IMR-90 (cell line): Measurements from ENCODE around the gene SLC15A3. TPM values are rescaled to one million over a fixed set of nuclear protein-coding genes. Genes with fewer than 3 reads are reported as not detected.

Experiments
- ATAC-seq: fragments of 200-7000 bp; cut with Tn5 transposase; 2 replicates; pipeline ENCODE4 v1.9.1; 2020; ENCODE audit warnings: low read depth, mild to moderate bottlenecking, moderate library complexity
- BruUV-seq: library from RNA; stranded (reverse); fragments of 400-500 nt; replicated peaks from 2 replicates; lab custom pipeline; 2021; lab: Mats Ljungman, UMichigan
- CTCF ChIA-PET: fragments of 300-600 bp; formaldehyde crosslinking; extraction: SDS; loops from one replicate; lab custom pipeline; 2021; ENCODE audit warnings: antibody characterized with exemption; lab: Yijun Ruan, JAX
- POLR2A ChIA-PET: fragments of 300-600 bp; sonication (Branson Sonifier 250); formaldehyde crosslinking; loops from one replicate; lab custom pipeline; 2022; ENCODE audit warnings: antibody characterized with exemption; ENCODE audit not compliant: unreplicated experiment; lab: Charles Lee
- DNase-seq: peaks from one replicate; pipeline ENCODE4 v3.0.0; 2013
- H2AFZ ChIP-seq: replicated peaks from 2 replicates; pipeline ENCODE3; 2013; ENCODE audit warnings: low read length, mild to moderate bottlenecking; ENCODE audit not compliant: poor library complexity
- H2AK5ac ChIP-seq: 2 replicates; pipeline ENCODE4 v1.6.1; 2013; ENCODE audit warnings: low read depth, low read length, inconsistent platforms
- H2AK9ac ChIP-seq: replicated peaks from 2 replicates; pipeline ENCODE3; 2013; ENCODE audit warnings: mild to moderate bottlenecking, low read depth, low read length, moderate library complexity; ENCODE audit not compliant: poor library complexity
- H2BK120ac ChIP-seq: 2 replicates; pipeline ENCODE4 v1.6.1; 2013; ENCODE audit warnings: low read depth, low read length, inconsistent platforms
- H2BK15ac ChIP-seq: 3 replicates; pipeline ENCODE4 v1.6.1; 2013; ENCODE audit warnings: low read depth, low read length, inconsistent platforms
- H2BK20ac ChIP-seq: 2 replicates; pipeline ENCODE4 v1.6.1; 2013; ENCODE audit warnings: low read depth, mild to moderate bottlenecking, inconsistent platforms, low read length, moderate library complexity
- H2BK5ac ChIP-seq: 2 replicates; pipeline ENCODE4 v1.6.1; 2013; ENCODE audit warnings: mild to moderate bottlenecking, low read depth, low read length, inconsistent platforms; ENCODE audit not compliant: poor library complexity, severe bottlenecking
- H3K14ac ChIP-seq: replicated peaks from 2 replicates; pipeline ENCODE4 v1.6.1; 2013; ENCODE audit warnings: low read depth, low read length, inconsistent platforms
- H3K18ac ChIP-seq: 2 replicates; pipeline ENCODE4 v1.6.1; 2013; ENCODE audit warnings: low read depth, low read length, control low read depth
- H3K23ac ChIP-seq: 2 replicates; pipeline ENCODE4 v1.6.1; 2013; ENCODE audit warnings: low read depth, low read length, inconsistent platforms
- H3K27ac ChIP-seq: 2 replicates; pipeline ENCODE4 v1.5.1; 2013; ENCODE audit warnings: mild to moderate bottlenecking, control low read depth, low read length; ENCODE audit not compliant: insufficient read depth
- H3K27me3 ChIP-seq: 2 replicates; pipeline ENCODE4 v1.6.1; 2013; ENCODE audit warnings: low read length; ENCODE audit not compliant: control insufficient read depth, insufficient read depth
- H3K36me3 ChIP-seq: 2 replicates; pipeline ENCODE4 v1.6.1; 2013; ENCODE audit warnings: low read length, mixed read lengths; ENCODE audit not compliant: control insufficient read depth, insufficient read depth
- H3K4ac ChIP-seq: 2 replicates; pipeline ENCODE4 v1.6.1; 2013; ENCODE audit warnings: low read depth, low read length, inconsistent platforms
- H3K4me1 ChIP-seq: 2 replicates; pipeline ENCODE4 v1.6.1; 2013; ENCODE audit warnings: low read length, mixed read lengths; ENCODE audit not compliant: control insufficient read depth, insufficient read depth
- H3K4me2 ChIP-seq: 2 replicates; pipeline ENCODE4 v1.6.1; 2013; ENCODE audit warnings: low read depth, mild to moderate bottlenecking, control low read depth, low read length, moderate library complexity
- H3K4me3 ChIP-seq: 2 replicates; pipeline ENCODE4 v1.5.1; 2013; ENCODE audit warnings: low read depth, mild to moderate bottlenecking, control low read depth, low read length, moderate library complexity; ENCODE audit not compliant: insufficient read depth
- H3K56ac ChIP-seq: 2 replicates; pipeline ENCODE4 v1.6.1; 2013; ENCODE audit warnings: low read length, inconsistent platforms; ENCODE audit not compliant: insufficient read depth; ENCODE audit errors: extremely low read depth
- H3K79me1 ChIP-seq, 2 experiments: 2 replicates each; pipeline ENCODE4 v1.6.1; 2013; ENCODE audit warnings: low read length in 2 of 2, inconsistent platforms in 1 of 2, low read depth in 1 of 2
- H3K9ac ChIP-seq: 2 replicates; pipeline ENCODE4 v1.6.1; 2013; ENCODE audit warnings: low read depth, low read length, control low read depth
- H3K9me1 ChIP-seq: 2 replicates; pipeline ENCODE4 v1.6.1; 2013; ENCODE audit warnings: low read length, inconsistent platforms; ENCODE audit not compliant: insufficient read depth
- H3K9me3 ChIP-seq: 2 replicates; pipeline ENCODE4 v1.6.1; 2013; ENCODE audit warnings: low read length; ENCODE audit not compliant: control insufficient read depth, insufficient read depth
- H4K20me1 ChIP-seq: 2 replicates; pipeline ENCODE4 v1.6.1; 2013; ENCODE audit warnings: low read length, inconsistent platforms; ENCODE audit not compliant: insufficient read depth
- H4K5ac ChIP-seq: 2 replicates; pipeline ENCODE4 v1.6.1; 2013; ENCODE audit warnings: mild to moderate bottlenecking, low read depth, low read length, control low read depth
- H4K8ac ChIP-seq, 2 experiments: 2 replicates each; pipeline ENCODE4 v1.6.1; 2013; ENCODE audit warnings: low read depth in 2 of 2, low read length in 2 of 2, control low read depth in 1 of 2, inconsistent platforms in 1 of 2
- H4K91ac ChIP-seq: 2 replicates; pipeline ENCODE4 v1.6.1; 2013; ENCODE audit warnings: low read depth, low read length, inconsistent platforms; ENCODE audit not compliant: insufficient read depth
- BHLHE40 ChIP-seq: fragments of 150-350 bp; IDR thresholded peaks from 2 replicates; pipeline ENCODE4 v1.6.1; 2016; ENCODE audit warnings: mild to moderate bottlenecking, low read depth, low read length
- CEBPB ChIP-seq: IDR thresholded peaks from 2 replicates; pipeline ENCODE4 v1.6.1; 2012; ENCODE audit warnings: low read depth, low read length, improper control_type of control experiment
- CHD1 ChIP-seq: IDR thresholded peaks from 2 replicates; pipeline ENCODE4 v1.6.1; 2012; ENCODE audit warnings: low read depth, low read length, improper control_type of control experiment
- FOS ChIP-seq: fragments of 150-350 bp; IDR thresholded peaks from 2 replicates; pipeline ENCODE4 v1.6.1; 2016; ENCODE audit warnings: low read depth, low read length
- MAFK ChIP-seq: IDR thresholded peaks from 2 replicates; pipeline ENCODE4 v1.6.1; 2012; ENCODE audit warnings: low read depth, low read length, improper control_type of control experiment
- MAZ ChIP-seq: IDR thresholded peaks from 2 replicates; pipeline ENCODE4 v1.6.1; 2012; ENCODE audit warnings: low read depth, mild to moderate bottlenecking, low read length, improper control_type of control experiment, moderate library complexity, borderline replicate concordance
- MXI1 ChIP-seq: IDR thresholded peaks from 2 replicates; pipeline ENCODE4 v1.6.1; 2012; ENCODE audit warnings: low read depth, mild to moderate bottlenecking, low read length, moderate library complexity, borderline replicate concordance
- NFE2L2 ChIP-seq: fragments of 150-350 bp; IDR thresholded peaks from 2 replicates; pipeline ENCODE4 v1.6.1; 2016; ENCODE audit warnings: low read depth, mild to moderate bottlenecking, low read length
- POLR2A ChIP-seq: IDR thresholded peaks from 2 replicates; pipeline ENCODE4 v1.6.1; 2012; ENCODE audit warnings: mild to moderate bottlenecking, low read depth, low read length
- RAD21 ChIP-seq: IDR thresholded peaks from 2 replicates; pipeline ENCODE4 v1.6.1; 2012; ENCODE audit warnings: low read length, improper control_type of control experiment
- RCOR1 ChIP-seq: IDR thresholded peaks from 2 replicates; pipeline ENCODE4 v1.6.1; 2012; ENCODE audit warnings: mild to moderate bottlenecking, low read length, improper control_type of control experiment; ENCODE audit not compliant: insufficient replicate concordance
- RFX5 ChIP-seq: IDR thresholded peaks from 2 replicates; pipeline ENCODE4 v1.8.0; 2012; ENCODE audit warnings: low read depth, mild to moderate bottlenecking, low read length, moderate library complexity
- SMC3 ChIP-seq: fragments of 150-350 bp; IDR thresholded peaks from 2 replicates; pipeline ENCODE4 v1.6.1; 2016; ENCODE audit warnings: low read depth, mild to moderate bottlenecking, antibody characterized with exemption, low read length, moderate library complexity
- WGBS, 2 experiments: methylation state at CpG; one replicate each; pipeline versions ENCODE4 v1.1.5 to v1.1.7; 2013; ENCODE audit warnings: missing lambda C conversion rate in 2 of 2; ENCODE audit not compliant: insufficient read length in 1 of 2; ENCODE audit errors: extremely low coverage in 2 of 2; 5-methylcytosine and 5-hydroxymethylcytosine counted together
- dilution Hi-C: fragments of 300-500 bp; cut with HindIII; formaldehyde crosslinking; loops from one replicate; pipeline ENCODE4 v1.14.3; 2018; ENCODE audit warnings: low sequenced_read_pairs; ENCODE audit not compliant: unreplicated experiment
- in situ Hi-C: fragments of 300-500 bp; cut with MboI; formaldehyde crosslinking; loops from 3 replicates; pipeline ENCODE4 v1.14.3; 2019; ENCODE audit warnings: low sequenced_read_pairs, inconsistent platforms, mixed read lengths
- intact Hi-C: fragments of 100-400 bp; cut with micrococcal nuclease; formaldehyde crosslinking; loops from 2 replicates; pipeline ENCODE4 v1.10.0; 2022
- polyA plus RNA-seq, 3 experiments: library from polyadenylated mRNA; depleted of rRNA; stranded (reverse); fragments of >200 nt; gene quantifications; 2 replicates each; pipeline ENCODE4 v1.2.3, GENCODE V29; 2012; ENCODE audit warnings: low replicate concordance in 1 of 3
- total RNA-seq: library from RNA; depleted of rRNA; stranded (reverse); fragments of >200 nt; gene quantifications from 2 replicates; pipeline ENCODE4 v1.2.3, GENCODE V29; 2012
- TF ChIP-seq, protein P1 (sequence below): fragments of 150-350 bp; IDR thresholded peaks from 2 replicates; pipeline ENCODE4 v1.6.1; 2017; ENCODE audit warnings: mild to moderate bottlenecking, antibody characterized with exemption, low read length, low read depth
- TF ChIP-seq, protein P2 (sequence below): fragments of 150-350 bp; IDR thresholded peaks from 2 replicates; pipeline ENCODE4 v1.6.1; 2016; ENCODE audit warnings: low read depth, mild to moderate bottlenecking, low read length, moderate library complexity, borderline replicate concordance
- TF ChIP-seq, protein P3 (sequence below): conservative IDR thresholded peaks from 2 replicates; pipeline ENCODE4 v1.5.1; 2012; ENCODE audit warnings: mild to moderate bottlenecking, low read depth, low read length, improper control_type of control experiment

Gene SLC15A3
- total and polyA plus RNA-seq, 2 of the 4 experiments (the other 2 are of a cell fraction) = 3.2 to 4.4 TPM

DNA sequence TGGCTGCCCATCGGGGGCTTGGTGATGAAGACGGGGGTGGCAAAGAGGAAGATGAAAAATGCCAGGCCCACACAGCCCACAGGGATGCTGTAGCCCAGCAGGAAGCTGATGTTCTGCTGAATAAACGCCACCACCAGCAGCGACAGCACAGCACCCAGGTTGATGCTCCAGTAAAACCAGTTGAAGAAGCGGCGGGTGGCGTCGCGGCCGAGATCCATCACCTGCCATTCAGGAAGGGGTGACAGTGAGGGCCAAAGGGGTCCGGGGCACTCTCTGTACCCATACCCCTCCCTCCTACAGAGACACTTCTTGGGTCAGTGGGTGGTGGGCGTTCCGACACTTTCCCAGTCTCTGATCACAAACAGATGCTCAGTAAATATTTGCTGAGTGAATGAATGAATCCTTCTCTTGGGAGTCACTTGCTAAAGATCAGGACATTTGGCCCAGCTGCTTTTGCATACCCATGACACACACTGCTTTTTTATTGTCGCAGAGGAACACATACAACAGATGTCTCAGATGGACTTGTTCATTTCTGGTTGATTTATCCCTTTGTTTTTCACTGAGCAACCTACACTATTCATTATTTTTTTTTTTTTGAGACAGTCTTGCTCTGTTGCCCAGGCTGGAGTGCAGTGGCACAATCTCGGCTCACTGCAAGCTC lies 5.2 kb downstream of the SLC15A3 start:
- no peak overlapping the region for H3K18ac ChIP-seq
- dilution Hi-C loops = no loop called here
- no peak overlapping the region for H3K9ac ChIP-seq
- no peak overlapping the region for H2AK9ac ChIP-seq
- H3K27me3 ChIP-seq = no peaks in the 10 kb centered on the region
- H4K91ac ChIP-seq = no peak overlapping the region
- no peak overlapping the region for H3K23ac ChIP-seq
- H4K5ac ChIP-seq = no peak overlapping the region
- ChIA-PET CTCF (no interaction called here), POLR2A (no interaction called here)
- 73% methylated on average over 5 of the region's 15 CpGs; no CpG with 5 or more reads in 1 of the 2 experiments for WGBS, 2 experiments
- no peak for TF ChIP-seq RFX5
- TF ChIP-seq MAFK = no peak
- TF ChIP-seq MAZ = no peak
- TF ChIP-seq CEBPB = no peak
- no peak for TF ChIP-seq POLR2A
- TF ChIP-seq BHLHE40 = no peak
- no peak for TF ChIP-seq NFE2L2
- TF ChIP-seq RAD21 = no peak
- TF ChIP-seq, protein P1, sequence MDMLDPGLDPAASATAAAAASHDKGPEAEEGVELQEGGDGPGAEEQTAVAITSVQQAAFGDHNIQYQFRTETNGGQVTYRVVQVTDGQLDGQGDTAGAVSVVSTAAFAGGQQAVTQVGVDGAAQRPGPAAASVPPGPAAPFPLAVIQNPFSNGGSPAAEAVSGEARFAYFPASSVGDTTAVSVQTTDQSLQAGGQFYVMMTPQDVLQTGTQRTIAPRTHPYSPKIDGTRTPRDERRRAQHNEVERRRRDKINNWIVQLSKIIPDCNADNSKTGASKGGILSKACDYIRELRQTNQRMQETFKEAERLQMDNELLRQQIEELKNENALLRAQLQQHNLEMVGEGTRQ = no peak
- TF ChIP-seq, protein P2, sequence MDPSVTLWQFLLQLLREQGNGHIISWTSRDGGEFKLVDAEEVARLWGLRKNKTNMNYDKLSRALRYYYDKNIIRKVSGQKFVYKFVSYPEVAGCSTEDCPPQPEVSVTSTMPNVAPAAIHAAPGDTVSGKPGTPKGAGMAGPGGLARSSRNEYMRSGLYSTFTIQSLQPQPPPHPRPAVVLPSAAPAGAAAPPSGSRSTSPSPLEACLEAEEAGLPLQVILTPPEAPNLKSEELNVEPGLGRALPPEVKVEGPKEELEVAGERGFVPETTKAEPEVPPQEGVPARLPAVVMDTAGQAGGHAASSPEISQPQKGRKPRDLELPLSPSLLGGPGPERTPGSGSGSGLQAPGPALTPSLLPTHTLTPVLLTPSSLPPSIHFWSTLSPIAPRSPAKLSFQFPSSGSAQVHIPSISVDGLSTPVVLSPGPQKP = no peak
- no peak for TF ChIP-seq RCOR1
- TF ChIP-seq FOS = no peak
- TF ChIP-seq, protein P3, sequence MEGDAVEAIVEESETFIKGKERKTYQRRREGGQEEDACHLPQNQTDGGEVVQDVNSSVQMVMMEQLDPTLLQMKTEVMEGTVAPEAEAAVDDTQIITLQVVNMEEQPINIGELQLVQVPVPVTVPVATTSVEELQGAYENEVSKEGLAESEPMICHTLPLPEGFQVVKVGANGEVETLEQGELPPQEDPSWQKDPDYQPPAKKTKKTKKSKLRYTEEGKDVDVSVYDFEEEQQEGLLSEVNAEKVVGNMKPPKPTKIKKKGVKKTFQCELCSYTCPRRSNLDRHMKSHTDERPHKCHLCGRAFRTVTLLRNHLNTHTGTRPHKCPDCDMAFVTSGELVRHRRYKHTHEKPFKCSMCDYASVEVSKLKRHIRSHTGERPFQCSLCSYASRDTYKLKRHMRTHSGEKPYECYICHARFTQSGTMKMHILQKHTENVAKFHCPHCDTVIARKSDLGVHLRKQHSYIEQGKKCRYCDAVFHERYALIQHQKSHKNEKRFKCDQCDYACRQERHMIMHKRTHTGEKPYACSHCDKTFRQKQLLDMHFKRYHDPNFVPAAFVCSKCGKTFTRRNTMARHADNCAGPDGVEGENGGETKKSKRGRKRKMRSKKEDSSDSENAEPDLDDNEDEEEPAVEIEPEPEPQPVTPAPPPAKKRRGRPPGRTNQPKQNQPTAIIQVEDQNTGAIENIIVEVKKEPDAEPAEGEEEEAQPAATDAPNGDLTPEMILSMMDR = no peak
- TF ChIP-seq MXI1 = no peak
- TF ChIP-seq SMC3 = no peak
- no peak for TF ChIP-seq CHD1
- 0 out of 2 replicates have a peak, but pooled peaks cover 4% of the 10 kb centered on the region for H3K9me1 ChIP-seq
- no peak overlapping the region for H2BK120ac ChIP-seq
- no peaks in the 10 kb centered on the region; a peak in 1 of 4 replicates for H3K79me1 ChIP-seq
- H3K27ac ChIP-seq = no peak overlapping the region
- ATAC-seq (no peak), DNase-seq (no peak)
- no peak overlapping the region for H2BK5ac ChIP-seq
- no peaks in the 10 kb centered on the region for H3K9me3 ChIP-seq
- H3K4me2 ChIP-seq = no peak overlapping the region
- H2BK15ac ChIP-seq = no peak overlapping the region
- no peak overlapping the region for H2AK5ac ChIP-seq
- peaks cover 12% of the 10 kb centered on the region for H3K4me1 ChIP-seq
- no peak overlapping the region for H3K56ac ChIP-seq
- peaks cover 9% of the 10 kb centered on the region for H3K36me3 ChIP-seq
- no peak overlapping the region for H2BK20ac ChIP-seq
- no peak overlapping the region for H2AFZ ChIP-seq
- no peak overlapping the region for H3K4me3 ChIP-seq
- no peak overlapping the region for H3K4ac ChIP-seq
- H3K14ac ChIP-seq = no peak overlapping the region
- in situ Hi-C loops = no loop called here
- no peaks in the 10 kb centered on the region for H4K20me1 ChIP-seq
- no peak overlapping the region for H4K8ac ChIP-seq
- BruUV-seq = no TSS peak
- intact Hi-C loops = no loop called here
